Hepatocyte (in vitro differentiated cells): Measurements from ENCODE around the gene TELO2. TPM values are rescaled to one million over a fixed set of nuclear protein-coding genes. Genes with fewer than 3 reads are reported as not detected.

Experiments
- DNase-seq: peaks from one replicate; pipeline ENCODE4 v3.0.0-alpha.2; 2016; ENCODE audit warnings: low spot score
- H2AFZ ChIP-seq: fragments of 200-600 bp; sonication (generic); 2 replicates; pipeline ENCODE4 v1.6.0; 2016; ENCODE audit warnings: antibody characterized with exemption, mild to moderate bottlenecking
- H3K27ac ChIP-seq: fragments of 200-600 bp; sonication (generic); 2 replicates; pipeline ENCODE4 v1.5.1; 2016; ENCODE audit warnings: mild to moderate bottlenecking
- H3K27me3 ChIP-seq: fragments of 200-600 bp; sonication (generic); 2 replicates; pipeline ENCODE4 v1.6.1; 2016
- H3K36me3 ChIP-seq: fragments of 200-600 bp; sonication (generic); replicated peaks from 2 replicates; pipeline ENCODE4 v1.5.1; 2016; ENCODE audit warnings: low read depth; ENCODE audit not compliant: insufficient read depth
- H3K4me1 ChIP-seq: fragments of 200-600 bp; sonication (generic); 2 replicates; pipeline ENCODE4 v1.5.1; 2016; ENCODE audit warnings: mild to moderate bottlenecking, moderate library complexity; ENCODE audit not compliant: insufficient read depth
- H3K4me2 ChIP-seq: fragments of 200-600 bp; sonication (generic); 2 replicates; pipeline ENCODE4 v1.6.0; 2016
- H3K4me3 ChIP-seq: fragments of 200-600 bp; sonication (generic); 2 replicates; pipeline ENCODE4 v1.5.1; 2016; ENCODE audit warnings: mild to moderate bottlenecking
- H3K79me2 ChIP-seq: fragments of 200-600 bp; sonication (generic); 2 replicates; pipeline ENCODE4 v1.6.0; 2017; ENCODE audit warnings: mild to moderate bottlenecking
- H3K9me2 ChIP-seq: fragments of 200-600 bp; sonication (generic); replicated peaks from 2 replicates; pipeline ENCODE4 v1.6.0; 2017; ENCODE audit warnings: mild to moderate bottlenecking; ENCODE audit not compliant: insufficient read depth
- H3K9me3 ChIP-seq: fragments of 200-600 bp; sonication (generic); 2 replicates; pipeline ENCODE4 v1.5.1; 2016; ENCODE audit warnings: low read depth, mild to moderate bottlenecking
- H4K20me1 ChIP-seq: fragments of 200-600 bp; sonication (generic); 2 replicates; pipeline ENCODE4 v1.6.0; 2016; ENCODE audit warnings: mild to moderate bottlenecking; ENCODE audit not compliant: insufficient read depth, poor library complexity, severe bottlenecking
- CTCF ChIP-seq: fragments of 200-600 bp; sonication (generic); IDR thresholded peaks from 2 replicates; pipeline ENCODE4 v1.5.1; 2016; ENCODE audit warnings: antibody characterized with exemption, mild to moderate bottlenecking; ENCODE audit not compliant: poor library complexity
- EZH2 ChIP-seq: fragments of 200-600 bp; sonication (generic); IDR thresholded peaks from 2 replicates; pipeline ENCODE4 v1.6.1; 2016; ENCODE audit warnings: antibody characterized with exemption, mild to moderate bottlenecking, borderline replicate concordance
- EZH2phosphoT487 ChIP-seq: fragments of 200-600 bp; sonication (generic); IDR thresholded peaks from one replicate; pipeline ENCODE4 v1.6.1; 2018; ENCODE audit warnings: antibody characterized with exemption, mild to moderate bottlenecking, low read depth, moderate library complexity; ENCODE audit not compliant: unreplicated experiment, severe bottlenecking
- WGBS: methylation state at CpG from one replicate; pipeline ENCODE4 v1.1.6; 2016; ENCODE audit warnings: low lambda C conversion rate; ENCODE audit errors: missing lambda C conversion rate; 5-methylcytosine and 5-hydroxymethylcytosine counted together
- polyA plus RNA-seq: library from polyadenylated mRNA; unstranded; fragments of >200 nt; fragmentation: Nextera tagmentation; extraction: Ambion mirVana; gene quantifications from 2 replicates; pipeline ENCODE4 v1.2.1, GENCODE V29; 2016
- total RNA-seq: library from RNA; depleted of rRNA; stranded (reverse); fragments of >200 nt; gene quantifications from 2 replicates; pipeline ENCODE4 v1.2.3, GENCODE V29; 2014

The TELO2 gene
- total and polyA plus RNA-seq, 2 experiments from 2014 or later = 22.8 to 50.9 TPM

- no peaks in the 10 kb centered on the region for H3K9me3 ChIP-seq
- no peak overlapping the region for H3K4me3 ChIP-seq
- H3K27ac ChIP-seq = no peak overlapping the region
- H2AFZ ChIP-seq = no peak overlapping the region
- H3K79me2 ChIP-seq = peaks cover 7% of the 10 kb centered on the region
- 85% methylated on average over 11 of the region's 14 CpGs for WGBS
- no peak for TF ChIP-seq CTCF
- no peaks in the 10 kb centered on the region for H3K27me3 ChIP-seq
- DNase-seq = no peak
- H3K4me1 ChIP-seq = no peaks in the 10 kb centered on the region
- no peaks in the 10 kb centered on the region for H3K9me2 ChIP-seq
- no peak overlapping the region for H3K4me2 ChIP-seq
- H4K20me1 ChIP-seq = no peaks in the 10 kb centered on the region
- H3K36me3 ChIP-seq = no peaks in the 10 kb centered on the region
These were observed 34.2 kb upstream of the TELO2 start for GRCh38 chr16:1458977-1459341.

DNA sequence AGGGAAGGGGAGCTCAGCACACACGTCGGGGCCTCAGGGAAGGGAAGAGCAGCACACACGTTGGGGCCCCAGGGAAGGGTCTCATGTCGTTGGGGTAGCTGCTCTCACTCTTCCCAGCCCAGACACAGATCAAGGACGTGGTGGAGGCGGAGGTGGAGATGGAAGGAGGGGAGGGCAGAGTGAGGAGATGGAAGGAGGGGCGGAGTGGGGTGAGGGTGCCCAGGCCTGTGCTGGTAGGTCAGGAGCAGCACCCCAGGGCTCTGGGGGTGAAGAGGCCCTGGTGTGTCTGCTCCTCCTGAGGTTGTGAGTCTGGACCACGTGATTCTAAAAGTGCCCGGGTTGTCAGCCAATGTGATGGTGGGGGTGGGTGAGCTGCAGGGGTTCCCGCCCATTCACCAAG lies 33.2 kb upstream of the TELO2 start:
- Histone ChIP-seq H3K4me1 (no peaks in the 10 kb centered on the region), H3K27ac (no peak overlapping the region), H4K20me1 (no peaks in the 10 kb centered on the region), H2AFZ (no peak overlapping the region), H3K79me2 (peaks cover 7% of the 10 kb centered on the region), H3K4me2 (no peak overlapping the region), H3K9me3 (no peaks in the 10 kb centered on the region), H3K36me3 (no peaks in the 10 kb centered on the region), H3K4me3 (no peak overlapping the region), H3K9me2 (no peaks in the 10 kb centered on the region), H3K27me3 (no peaks in the 10 kb centered on the region)
- TF ChIP-seq EZH2 = no peak
- WGBS = 100% methylated on average over 3 of the region's 10 CpGs
- no peak for DNase-seq

GRCh38 chr16:1460602-1461138 lies 32.5 kb upstream of the TELO2 start:
- no peak overlapping the region for H3K4me2 ChIP-seq
- no peak for DNase-seq
- H3K79me2 ChIP-seq = peaks cover 9% of the 10 kb centered on the region
- H3K9me3 ChIP-seq = no peaks in the 10 kb centered on the region
- no peak overlapping the region for H3K4me3 ChIP-seq
- no peaks in the 10 kb centered on the region for H3K9me2 ChIP-seq
- no peak overlapping the region for H2AFZ ChIP-seq
- H3K36me3 ChIP-seq = no peaks in the 10 kb centered on the region
- no peaks in the 10 kb centered on the region for H3K27me3 ChIP-seq
- H4K20me1 ChIP-seq = peaks cover 3% of the 10 kb centered on the region
- 88% methylated on average over 30 of the region's 30 CpGs for WGBS
- no peak overlapping the region for H3K27ac ChIP-seq
- H3K4me1 ChIP-seq = no peaks in the 10 kb centered on the region
- no peak for TF ChIP-seq EZH2phosphoT487
- no peak for TF ChIP-seq EZH2
- TF ChIP-seq CTCF = no peak

DNA sequence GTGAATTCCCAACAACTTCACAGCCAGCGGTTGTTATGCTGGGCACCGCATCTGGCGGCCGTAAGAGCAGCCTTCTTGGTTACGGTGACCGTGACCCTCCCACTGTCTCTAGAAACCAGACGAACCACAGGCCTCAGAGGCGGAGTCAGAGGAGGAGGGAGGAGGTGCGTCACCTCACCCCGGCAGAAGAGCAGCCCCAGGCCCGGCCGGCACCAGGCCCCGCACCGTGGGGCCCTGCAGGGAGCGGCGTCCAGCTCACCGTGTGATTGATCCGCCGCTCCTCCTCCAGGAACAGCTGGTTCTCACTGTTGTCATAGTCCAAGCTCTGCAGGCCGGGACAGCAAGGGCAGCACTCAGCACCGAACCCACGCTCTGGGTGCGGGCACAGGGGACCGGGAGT lies 32.0 kb upstream of the TELO2 start:
- no peaks in the 10 kb centered on the region for H3K4me1 ChIP-seq
- H3K9me3 ChIP-seq = no peaks in the 10 kb centered on the region
- WGBS = 64% methylated on average over 24 of the region's 24 CpGs
- H3K27ac ChIP-seq = peak overlapping the region; percentile 46
- H3K4me2 ChIP-seq = no peak overlapping the region
- H3K79me2 ChIP-seq = peaks cover 10% of the 10 kb centered on the region
- peak; percentile 65 for DNase-seq
- H3K27me3 ChIP-seq = no peaks in the 10 kb centered on the region
- H3K9me2 ChIP-seq = no peaks in the 10 kb centered on the region
- H4K20me1 ChIP-seq = peaks cover 5% of the 10 kb centered on the region
- TF ChIP-seq EZH2 = no peak
- no peak for TF ChIP-seq EZH2phosphoT487
- no peak for TF ChIP-seq CTCF
- H2AFZ ChIP-seq = no peak overlapping the region
- no peak overlapping the region for H3K4me3 ChIP-seq
- H3K36me3 ChIP-seq = no peaks in the 10 kb centered on the region
